Glutamatergic neuron (in vitro differentiated cells): ENCODE data around the gene GATA2. TPM values are rescaled to one million over a fixed set of nuclear protein-coding genes. Genes with fewer than 3 reads are reported as not detected.

Experiments used
- DNase-seq: peaks from one replicate; pipeline ENCODE4 v3.0.0; 2022
- H3K27ac Mint-ChIP-seq: one replicate; pipeline ENCODE4 v1.8.0; 2020; ENCODE audit warnings: mild to moderate bottlenecking, mixed read lengths, inconsistent platforms; ENCODE audit not compliant: unreplicated experiment
- H3K27me3 Mint-ChIP-seq: one replicate; pipeline ENCODE4 v1.8.0; 2020; ENCODE audit warnings: mild to moderate bottlenecking, moderate library complexity, mixed read lengths, inconsistent platforms; ENCODE audit not compliant: unreplicated experiment
- H3K36me3 Mint-ChIP-seq: one replicate; pipeline ENCODE4 v1.8.0; 2020; ENCODE audit warnings: mild to moderate bottlenecking, mixed read lengths, inconsistent platforms; ENCODE audit not compliant: unreplicated experiment
- H3K4me1 Mint-ChIP-seq: one replicate; pipeline ENCODE4 v1.8.0; 2020; ENCODE audit warnings: mild to moderate bottlenecking, low read depth, mixed read lengths, inconsistent platforms; ENCODE audit not compliant: unreplicated experiment
- H3K4me3 Mint-ChIP-seq: one replicate; pipeline ENCODE4 v1.8.0; 2020; ENCODE audit warnings: mild to moderate bottlenecking, mixed read lengths, inconsistent platforms; ENCODE audit not compliant: unreplicated experiment
- H3K9me3 Mint-ChIP-seq: one replicate; pipeline ENCODE4 v1.8.0; 2020; ENCODE audit warnings: mild to moderate bottlenecking, moderate library complexity, mixed read lengths, inconsistent platforms; ENCODE audit not compliant: unreplicated experiment
- total RNA-seq: library from RNA; stranded (reverse); fragmentation: NEBNext Ultra II Directional; extraction: Animal tissue kit (Norgen Biotek cat#: 25700); gene quantifications from one replicate; pipeline ENCODE4 v1.2.1, GENCODE V29; 2021; ENCODE audit not compliant: unreplicated experiment
- TF ChIP-seq, protein P1 (sequence below): fragments of 200-600 bp; sonication (generic); IDR thresholded peaks from one replicate; pipeline ENCODE4 v1.5.0; 2021; ENCODE audit not compliant: partially characterized antibody, unreplicated experiment

Gene GATA2
- total RNA-seq, 1 donor from 2014 or later = 3.6 TPM

DNA sequence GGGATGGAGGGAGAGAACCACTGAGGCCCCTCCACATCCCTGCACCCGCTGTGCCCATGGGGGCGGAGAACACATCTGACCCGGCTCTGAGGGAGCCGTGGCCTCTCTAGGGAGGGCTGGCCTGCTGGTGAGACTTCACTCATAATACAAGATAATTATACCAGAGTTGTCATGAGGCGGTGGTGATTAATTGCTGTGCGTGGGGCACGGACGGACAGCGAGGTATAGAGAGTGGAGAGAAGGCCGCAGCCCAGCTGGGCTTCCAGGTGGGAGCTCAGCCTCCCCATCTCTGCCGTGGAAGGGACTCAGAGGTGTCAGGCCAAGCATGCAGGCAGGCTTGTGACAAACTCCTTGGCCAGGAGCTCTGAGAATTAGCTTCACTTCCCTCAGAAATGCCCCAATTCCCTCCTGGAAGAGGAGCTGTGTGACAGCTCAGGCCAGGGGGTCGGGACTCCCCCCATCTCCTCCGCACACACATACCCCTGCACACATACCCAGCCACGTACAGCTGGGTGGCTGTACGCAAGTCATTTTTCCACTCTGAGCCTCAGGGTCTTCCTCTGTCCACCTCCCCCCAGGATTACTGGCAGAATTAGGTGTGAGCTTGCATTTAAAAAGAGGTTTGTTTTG lies 6.0 kb upstream of the GATA2 start:
- Mint-ChIP-seq H3K36me3 (peaks cover 14% of the 10 kb centered on the region), H3K27me3 (peaks cover 16% of the 10 kb centered on the region), H3K4me1 (peaks cover 6% of the 10 kb centered on the region), H3K4me3 (peak overlapping the region; percentile 61), H3K27ac (no peak overlapping the region), H3K9me3 (peaks cover 17% of the 10 kb centered on the region)
- TF ChIP-seq, protein P1, sequence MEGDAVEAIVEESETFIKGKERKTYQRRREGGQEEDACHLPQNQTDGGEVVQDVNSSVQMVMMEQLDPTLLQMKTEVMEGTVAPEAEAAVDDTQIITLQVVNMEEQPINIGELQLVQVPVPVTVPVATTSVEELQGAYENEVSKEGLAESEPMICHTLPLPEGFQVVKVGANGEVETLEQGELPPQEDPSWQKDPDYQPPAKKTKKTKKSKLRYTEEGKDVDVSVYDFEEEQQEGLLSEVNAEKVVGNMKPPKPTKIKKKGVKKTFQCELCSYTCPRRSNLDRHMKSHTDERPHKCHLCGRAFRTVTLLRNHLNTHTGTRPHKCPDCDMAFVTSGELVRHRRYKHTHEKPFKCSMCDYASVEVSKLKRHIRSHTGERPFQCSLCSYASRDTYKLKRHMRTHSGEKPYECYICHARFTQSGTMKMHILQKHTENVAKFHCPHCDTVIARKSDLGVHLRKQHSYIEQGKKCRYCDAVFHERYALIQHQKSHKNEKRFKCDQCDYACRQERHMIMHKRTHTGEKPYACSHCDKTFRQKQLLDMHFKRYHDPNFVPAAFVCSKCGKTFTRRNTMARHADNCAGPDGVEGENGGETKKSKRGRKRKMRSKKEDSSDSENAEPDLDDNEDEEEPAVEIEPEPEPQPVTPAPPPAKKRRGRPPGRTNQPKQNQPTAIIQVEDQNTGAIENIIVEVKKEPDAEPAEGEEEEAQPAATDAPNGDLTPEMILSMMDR = no peak
- no peak for DNase-seq

DNA sequence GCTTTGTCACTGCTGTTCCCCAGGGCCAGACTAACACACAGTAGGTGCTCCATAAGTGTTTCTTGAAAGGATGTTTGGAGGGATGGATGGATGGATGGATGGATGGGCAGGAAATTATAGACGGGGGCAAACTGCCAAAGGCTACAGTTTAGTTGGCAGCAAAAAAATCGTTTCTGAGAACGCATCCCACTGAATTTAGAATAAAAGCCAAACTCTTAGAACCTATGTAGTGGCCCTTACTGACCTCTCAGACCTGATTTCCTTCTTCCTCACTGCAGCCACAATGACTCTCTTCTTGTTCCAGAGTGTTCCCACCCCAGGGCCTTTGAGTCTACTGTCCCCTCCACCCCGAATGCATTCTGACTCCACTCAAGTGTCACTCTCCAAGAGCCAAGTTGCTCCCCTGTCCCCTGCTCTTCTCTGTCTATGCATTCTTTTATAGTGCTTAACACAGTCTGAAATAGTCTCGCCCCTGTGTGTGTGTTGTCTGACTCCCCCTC lies 5.2 kb upstream of the GATA2 start:
- Mint-ChIP-seq H3K4me3 (peak overlapping the region; percentile 61), H3K9me3 (peaks cover 18% of the 10 kb centered on the region), H3K27me3 (peaks cover 22% of the 10 kb centered on the region), H3K4me1 (peaks cover 8% of the 10 kb centered on the region), H3K36me3 (peaks cover 15% of the 10 kb centered on the region), H3K27ac (no peak overlapping the region)
- DNase-seq = no peak
- TF ChIP-seq, protein P1 = no peak

DNA sequence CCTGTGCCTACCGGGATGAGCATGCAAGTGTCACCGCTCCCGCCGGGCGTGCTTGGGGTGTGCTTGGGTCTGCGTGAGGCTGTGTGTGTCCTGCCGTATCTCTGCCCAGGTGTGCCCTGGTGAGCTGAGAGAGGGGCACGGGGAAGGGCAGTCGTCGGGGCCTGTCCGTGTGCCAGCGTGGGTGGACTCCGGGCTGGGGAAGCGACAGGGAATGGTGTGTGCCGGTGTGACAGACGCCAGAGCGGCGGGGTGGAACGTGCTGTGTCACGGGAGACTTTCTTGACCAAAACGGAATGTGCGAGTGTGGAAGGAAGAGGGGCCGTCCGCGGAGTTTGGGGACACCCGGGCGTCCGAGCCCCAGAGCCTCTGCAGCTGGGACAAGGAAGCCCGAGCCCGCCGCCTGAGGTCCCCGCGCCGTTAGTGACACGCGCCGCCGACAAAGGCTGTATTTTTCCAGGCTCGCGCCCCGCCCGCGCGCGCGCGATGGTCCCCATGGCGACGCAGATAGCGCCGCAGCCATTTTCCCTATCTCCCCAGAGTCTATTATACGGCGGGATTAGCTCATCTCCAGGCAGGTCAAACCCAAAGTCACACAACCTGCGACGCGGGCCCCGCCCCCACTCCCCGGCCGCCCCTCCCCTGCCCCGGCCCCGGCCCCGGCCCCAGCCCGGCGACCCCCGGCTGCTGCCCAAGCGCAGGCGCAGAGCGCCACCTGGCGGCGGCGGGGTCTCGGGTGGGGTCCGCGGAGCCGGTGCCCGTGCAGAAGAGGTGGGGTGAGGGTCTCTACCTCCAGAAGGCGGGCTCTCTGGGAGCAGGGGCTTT lies 4.5 kb upstream of the GATA2 start:
- H3K27ac Mint-ChIP-seq = no peak overlapping the region
- H3K9me3 Mint-ChIP-seq = peaks cover 15% of the 10 kb centered on the region
- H3K4me3 Mint-ChIP-seq = peak overlapping the region; percentile 81
- H3K4me1 Mint-ChIP-seq = peaks cover 8% of the 10 kb centered on the region
- H3K36me3 Mint-ChIP-seq = peaks cover 14% of the 10 kb centered on the region
- peak; percentile 89 for DNase-seq
- H3K27me3 Mint-ChIP-seq = peaks cover 22% of the 10 kb centered on the region
- TF ChIP-seq, protein P1 = peak; percentile 87

DNA sequence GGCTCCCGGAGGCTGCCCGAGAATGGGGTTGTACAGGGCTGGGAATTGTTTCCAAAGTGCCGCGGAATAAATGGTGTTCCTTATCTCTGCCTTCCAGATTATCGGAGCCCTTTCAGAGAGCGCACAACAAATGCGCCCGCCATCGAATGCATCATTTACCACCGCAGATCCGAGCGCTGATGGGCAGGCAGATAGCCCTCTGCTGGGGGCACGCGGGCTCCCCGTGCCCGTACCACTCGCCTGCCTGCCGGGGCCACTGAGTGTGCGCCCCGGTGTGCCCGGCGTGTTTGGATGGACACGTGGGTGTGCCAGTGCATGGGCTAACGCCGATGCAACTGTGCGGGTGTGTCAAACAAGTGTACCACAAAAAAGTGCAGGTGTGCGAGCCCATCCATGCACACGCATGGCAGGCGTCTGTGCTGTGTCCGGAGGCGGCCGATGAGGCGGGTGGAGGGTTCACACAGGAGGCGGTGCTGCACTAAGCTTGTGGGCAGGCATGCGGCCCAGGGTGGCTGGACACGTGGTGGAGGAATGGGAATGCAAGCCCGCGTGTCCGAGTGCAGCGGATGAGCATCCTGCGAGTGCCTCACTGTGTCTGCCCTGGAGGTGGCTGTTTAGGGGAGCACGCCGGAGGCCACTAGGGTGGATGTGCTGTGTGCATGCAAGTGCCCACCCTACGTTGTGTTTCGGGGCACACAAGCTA lies 3.8 kb upstream of the GATA2 start:
- Mint-ChIP-seq H3K4me1 (peaks cover 8% of the 10 kb centered on the region), H3K27ac (no peak overlapping the region), H3K36me3 (peaks cover 10% of the 10 kb centered on the region), H3K9me3 (peaks cover 15% of the 10 kb centered on the region), H3K4me3 (peak overlapping the region; percentile 81), H3K27me3 (peaks cover 27% of the 10 kb centered on the region)
- TF ChIP-seq, protein P1 = no peak
- DNase-seq = peak; percentile 50
